BLaER1 treated with 17β-estradiol and CSF1 and Interleukin-3, amounts not matched to agents 10 nM and 100 nM (cell line): ENCODE data around the gene THOC6.

Source experiments
- H3K27ac ChIP-seq, 11 experiments: shearing (Covaris generic); formaldehyde crosslinking; 2 replicates each; pipeline ENCODE4 v1.8.1; 2022
- H3K27me3 ChIP-seq, 11 experiments: shearing (Covaris generic); formaldehyde crosslinking; 2 replicates each; pipeline ENCODE4 v1.8.1; 2022
- H3K36me3 ChIP-seq, 11 experiments: shearing (Covaris generic); formaldehyde crosslinking; 2 replicates each; pipeline ENCODE4 v1.8.1; 2022
- H3K4me1 ChIP-seq, 10 experiments: shearing (Covaris generic); formaldehyde crosslinking; 2 replicates each; pipeline ENCODE4 v1.8.1; 2022
- H3K4me2 ChIP-seq, 11 experiments: shearing (Covaris generic); formaldehyde crosslinking; 2 replicates each; pipeline ENCODE4 v1.8.1; 2022
- H3K4me3 ChIP-seq, 10 experiments: shearing (Covaris generic); formaldehyde crosslinking; 2 replicates each; pipeline ENCODE4 v1.8.1; 2022
- H3K9ac ChIP-seq, 11 experiments: shearing (Covaris generic); formaldehyde crosslinking; 2 replicates each; pipeline ENCODE4 v1.8.1; 2022
- H3K9me3 ChIP-seq, 11 experiments: shearing (Covaris generic); formaldehyde crosslinking; replicated peaks in 1 of 11; 2 replicates each; pipeline ENCODE4 v1.8.1; 2022
- H4K20me1 ChIP-seq, 11 experiments: shearing (Covaris generic); formaldehyde crosslinking; 2 replicates each; pipeline ENCODE4 v1.8.1; 2022
- Cebpa-rat ChIP-seq, 11 experiments: shearing (Covaris generic); IDR thresholded peaks; 2 replicates each; pipeline ENCODE4 v1.8.1; 2022

THOC6 gene

DNA sequence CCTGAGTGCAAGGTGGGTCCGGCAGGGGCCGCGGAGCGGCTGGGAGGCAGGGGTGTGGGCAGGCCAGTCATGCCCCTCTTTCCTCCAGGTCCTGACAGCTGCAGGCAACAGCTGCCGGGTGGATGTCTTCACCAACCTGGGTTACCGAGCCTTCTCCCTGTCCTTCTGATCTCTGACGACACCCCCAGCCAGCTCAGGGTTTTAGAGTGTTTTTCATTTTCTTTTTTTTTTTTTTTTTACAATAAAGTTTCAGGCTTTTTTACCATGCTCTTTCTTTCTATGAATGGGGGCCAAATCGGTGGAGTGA is 3.6 kb downstream of the THOC6 start:
- H3K9ac ChIP-seq: peak overlapping the region in 1 of 11 experiments; percentile 57; a peak in 3 of 22 replicates
- peak overlapping the region in 9 of 11 experiments; percentile 74 to 87 (median 82); a peak in 14 of 22 replicates for H3K4me2 ChIP-seq

DNA sequence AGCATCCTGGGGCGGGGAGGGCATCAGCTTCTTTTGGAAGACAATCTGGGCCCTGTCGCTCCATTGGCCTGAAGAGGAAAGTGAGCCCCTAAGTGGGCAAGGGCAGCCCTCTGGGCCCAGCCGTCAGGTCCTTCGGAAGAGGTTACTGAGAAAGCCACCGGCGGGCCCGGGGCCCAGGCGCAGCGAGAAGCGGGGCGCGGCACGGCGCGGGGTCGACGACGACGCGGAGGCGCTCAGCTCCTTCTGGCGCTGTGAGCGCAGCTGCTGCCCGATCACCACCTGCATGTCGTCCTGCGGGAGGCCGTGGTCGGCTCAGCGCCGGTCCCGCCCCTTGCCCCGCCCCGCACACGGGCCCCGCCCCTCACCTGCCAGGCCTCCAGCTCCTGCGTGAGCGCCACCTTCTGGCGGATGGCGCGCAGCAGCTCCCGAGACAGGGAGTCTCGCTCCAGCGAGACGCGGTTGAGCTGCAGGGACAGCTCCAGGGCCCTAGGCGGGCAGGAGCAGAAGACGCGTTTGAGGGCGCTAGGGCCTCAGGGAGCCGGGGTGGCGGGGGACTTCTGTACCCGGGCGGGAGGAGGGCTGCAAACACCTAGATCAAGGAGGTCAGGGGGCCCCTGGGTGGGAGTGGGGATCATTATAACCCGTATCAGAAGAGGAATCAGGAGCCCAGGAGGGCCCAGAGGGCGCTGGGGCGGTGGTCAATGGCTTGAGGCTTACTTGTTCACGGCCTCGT is 4.3 kb downstream of the THOC6 start:
- Histone ChIP-seq H3K4me1 (peaks cover 35 to 56% (median 49%) of the 10 kb centered on the region in 10 experiments), H3K27ac (no peak overlapping the region; a peak in 1 of 22 replicates), H3K4me2 (peak overlapping the region; percentile 71 to 87 (median 82)), H3K9ac (peak overlapping the region in 4 of 11 experiments; percentile 20 to 57 (median 36); a peak in 4 of 22 replicates), H4K20me1 (peaks cover 0 to 84% (median 74%) of the 10 kb centered on the region in 11 experiments; a peak in 20 of 22 replicates), H3K36me3 (peaks cover 20 to 28% (median 23%) of the 10 kb centered on the region in 11 experiments), H3K4me3 (peak overlapping the region in 5 of 10 experiments; percentile 14 to 29 (median 25); a peak in 4 of 20 replicates), H3K9me3 (no peaks in the 10 kb centered on the region), H3K27me3 (peaks cover 49 to 54% (median 50%) of the 10 kb centered on the region in 11 experiments)
- TF ChIP-seq Cebpa-rat (IDR thresholded peaks at IDR 0.05): no peak

More for the DNA sequence above, 3.6 kb downstream of the THOC6 start:
- Histone ChIP-seq H4K20me1 (peaks cover 0 to 89% (median 81%) of the 10 kb centered on the region in 11 experiments; a peak in 20 of 22 replicates), H3K36me3 (peaks cover 20 to 28% (median 23%) of the 10 kb centered on the region in 11 experiments), H3K4me3 (no peak overlapping the region), H3K4me1 (peaks cover 42 to 63% (median 56%) of the 10 kb centered on the region in 10 experiments), H3K27me3 (peaks cover 42 to 47% (median 43%) of the 10 kb centered on the region in 11 experiments), H3K9me3 (no peaks in the 10 kb centered on the region), H3K27ac (no peak overlapping the region)
- TF ChIP-seq Cebpa-rat (IDR thresholded peaks at IDR 0.05): no peak

DNA sequence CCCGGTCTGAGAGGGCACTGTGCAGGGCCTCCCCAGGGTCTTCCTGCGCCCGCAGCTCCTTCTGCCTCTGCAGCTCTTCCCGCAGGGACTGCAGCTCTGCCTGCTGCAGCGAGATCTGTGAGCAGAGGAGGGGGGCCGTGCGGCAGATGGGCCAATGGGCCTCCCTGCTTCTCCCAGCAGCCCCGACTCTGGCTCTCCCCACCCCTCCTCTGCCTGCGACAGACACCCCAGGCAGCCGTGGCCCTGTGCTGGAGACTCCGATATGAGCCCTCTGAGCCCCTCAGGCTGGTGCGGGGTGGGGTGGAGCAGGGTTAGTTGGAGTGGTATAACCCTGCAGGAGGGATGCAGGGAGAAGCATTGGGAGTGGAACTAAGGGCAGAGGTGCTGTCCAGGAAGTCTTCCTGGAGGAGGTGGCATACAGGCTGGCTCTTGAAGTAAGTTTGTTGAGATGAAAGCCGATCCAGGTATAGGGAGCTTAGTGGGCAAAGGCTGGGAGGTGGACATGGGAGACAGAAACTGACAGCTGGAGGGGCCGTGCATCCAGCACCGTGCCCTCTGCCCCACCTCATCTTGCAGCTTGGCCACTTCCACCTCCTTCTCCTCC is 5.0 kb downstream of the THOC6 start:
- no peak for TF ChIP-seq Cebpa-rat (IDR thresholded peaks at IDR 0.05)
- Histone ChIP-seq H3K27me3 (peaks cover 56 to 61% (median 56%) of the 10 kb centered on the region in 11 experiments), H4K20me1 (peaks cover 0 to 85% (median 70%) of the 10 kb centered on the region in 11 experiments; a peak in 20 of 22 replicates), H3K9ac (no peak overlapping the region), H3K4me2 (peak overlapping the region; percentile 57 to 87 (median 79)), H3K27ac (no peak overlapping the region), H3K4me1 (peaks cover 32 to 50% (median 43%) of the 10 kb centered on the region in 10 experiments), H3K36me3 (peaks cover 20 to 28% (median 23%) of the 10 kb centered on the region in 11 experiments), H3K4me3 (peak overlapping the region in 3 of 10 experiments; percentile 29 to 51 (median 41); a peak in 4 of 20 replicates), H3K9me3 (no peaks in the 10 kb centered on the region)

DNA sequence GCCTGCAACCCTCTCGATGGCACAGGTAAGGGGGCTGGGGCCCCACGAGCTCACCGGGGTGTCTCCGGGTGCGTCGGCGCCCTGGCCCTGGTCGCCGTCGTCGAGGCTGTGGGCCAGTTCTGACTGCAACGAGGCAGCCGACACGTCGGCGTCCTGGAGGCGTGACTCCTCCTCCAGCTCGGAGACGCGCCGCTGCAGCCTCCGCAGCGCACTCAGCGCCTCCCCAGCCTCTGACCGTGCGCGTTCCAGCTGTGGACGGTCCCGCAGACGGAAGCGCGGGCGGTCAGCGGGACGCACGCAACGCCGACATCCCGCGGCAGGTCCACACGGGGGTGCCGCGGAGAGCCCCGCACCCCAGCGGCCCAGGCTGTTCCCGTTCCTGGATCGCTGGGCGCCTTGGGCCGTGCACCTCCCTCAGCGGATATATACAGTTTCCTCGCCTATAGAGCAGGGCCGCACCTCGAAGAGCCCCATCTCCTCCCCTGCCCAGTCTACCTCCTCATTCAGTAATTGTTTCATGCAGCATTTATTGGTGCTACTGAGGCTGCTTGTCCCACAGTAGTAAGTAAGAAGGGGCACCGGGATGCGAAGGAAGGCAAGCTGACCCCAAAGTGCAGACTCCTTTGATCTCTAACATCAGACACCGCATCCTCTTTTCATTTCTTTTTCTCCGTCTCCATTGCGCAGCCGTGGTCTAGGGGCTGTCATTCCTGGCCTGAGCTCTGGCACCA is 5.8 kb downstream of the THOC6 start:
- Histone ChIP-seq H3K4me2 (peak overlapping the region; percentile 57 to 87 (median 76); a peak in 21 of 22 replicates), H3K4me1 (peaks cover 28 to 47% (median 40%) of the 10 kb centered on the region in 10 experiments), H4K20me1 (peaks cover 0 to 85% (median 66%) of the 10 kb centered on the region in 11 experiments; a peak in 20 of 22 replicates), H3K27me3 (peaks cover 64 to 69% (median 65%) of the 10 kb centered on the region in 11 experiments), H3K4me3 (peak overlapping the region in 8 of 10 experiments; percentile 20 to 51 (median 38); a peak in 12 of 20 replicates), H3K9ac (peak overlapping the region in 1 of 11 experiments; percentile 33; a peak in 1 of 22 replicates), H3K36me3 (peaks cover 20 to 28% (median 23%) of the 10 kb centered on the region in 11 experiments), H3K9me3 (no peaks in the 10 kb centered on the region), H3K27ac (no peak overlapping the region)
- no peak for TF ChIP-seq Cebpa-rat (IDR thresholded peaks at IDR 0.05)

DNA sequence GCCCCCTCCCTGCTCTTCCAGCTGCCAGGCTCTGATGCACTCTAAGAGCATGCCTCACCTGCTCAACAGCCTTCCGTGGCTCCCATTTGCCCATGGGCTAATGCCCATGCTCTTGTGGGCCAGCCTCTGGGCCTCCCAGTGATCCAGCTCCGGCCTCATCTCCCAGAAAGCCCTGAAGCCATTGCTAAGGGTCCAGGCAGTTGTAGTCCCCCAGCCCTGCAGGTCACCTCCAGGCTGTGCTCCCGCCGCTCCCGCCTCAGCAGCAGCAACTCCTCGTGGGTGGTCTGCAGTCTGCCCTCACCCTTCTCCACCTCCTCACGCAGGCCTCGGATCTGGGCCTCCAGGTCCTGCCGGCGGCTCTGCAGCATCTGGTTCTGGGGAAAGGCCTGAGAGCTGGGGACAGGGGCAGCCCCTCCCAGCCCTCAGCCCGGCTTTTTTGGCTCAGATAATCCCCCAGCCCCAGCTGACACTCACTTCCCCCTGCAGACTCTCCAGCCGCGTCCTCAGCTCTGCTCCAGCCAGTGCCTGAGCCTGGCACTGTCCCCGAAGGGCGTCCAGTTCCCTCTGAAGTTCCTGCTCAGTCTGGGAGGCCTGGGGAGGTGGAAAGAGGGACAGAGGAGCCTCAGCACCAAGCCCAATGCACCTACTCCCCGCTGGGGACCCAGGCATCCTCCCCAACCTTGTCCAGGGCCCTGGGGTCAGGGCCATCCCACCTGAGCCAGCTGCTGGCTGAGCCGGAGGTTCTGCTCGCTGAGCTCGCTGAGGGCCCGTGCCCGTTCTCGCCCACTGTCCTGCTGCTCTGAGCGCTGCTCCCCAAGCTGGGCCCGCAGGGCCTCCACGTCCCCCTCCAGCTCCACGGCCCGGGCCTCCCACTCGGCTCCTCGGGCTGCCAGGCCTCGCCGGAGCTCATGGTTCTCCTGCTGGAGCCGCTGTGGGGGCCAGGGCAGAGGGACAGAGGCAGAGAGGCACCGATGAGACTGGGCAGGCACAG is 6.7 kb downstream of the THOC6 start:
- Histone ChIP-seq H3K4me3 (peak overlapping the region in 2 of 10 experiments; percentile 29 to 46; a peak in 1 of 20 replicates), H3K36me3 (peaks cover 19 to 24% (median 21%) of the 10 kb centered on the region in 11 experiments), H4K20me1 (peaks cover 0 to 80% (median 59%) of the 10 kb centered on the region in 11 experiments; a peak in 20 of 22 replicates), H3K9ac (no peak overlapping the region), H3K27me3 (peaks cover 73 to 78% (median 73%) of the 10 kb centered on the region in 11 experiments), H3K27ac (no peak overlapping the region), H3K9me3 (no peaks in the 10 kb centered on the region), H3K4me1 (peaks cover 22 to 44% (median 35%) of the 10 kb centered on the region in 10 experiments), H3K4me2 (peak overlapping the region in 7 of 11 experiments; percentile 57 to 87 (median 79); a peak in 7 of 22 replicates)
- no peak for TF ChIP-seq Cebpa-rat (IDR thresholded peaks at IDR 0.05)

DNA sequence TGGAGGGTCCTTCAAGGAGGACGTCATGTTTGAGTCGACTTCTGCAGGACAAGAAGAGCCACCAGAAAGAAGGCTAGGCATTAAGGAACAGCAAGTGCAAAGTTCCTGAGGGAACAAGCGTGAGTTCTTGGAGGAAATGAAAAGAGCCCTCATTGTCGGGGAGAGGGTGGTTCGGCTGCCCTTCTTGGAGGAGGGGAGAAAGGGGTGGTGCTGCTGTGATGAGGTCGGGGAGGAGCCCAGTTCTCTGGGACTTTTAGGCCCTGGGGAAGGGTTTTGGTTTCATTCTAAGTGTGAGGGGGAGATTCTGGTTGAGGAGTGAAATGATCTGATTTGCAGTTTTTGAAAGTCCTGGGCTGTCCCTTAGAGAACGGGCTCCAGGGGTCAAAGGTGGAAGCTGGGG is 8.8 kb downstream of the THOC6 start:
- Histone ChIP-seq H3K4me3 (no peak overlapping the region), H3K27ac (no peak overlapping the region), H3K36me3 (peaks cover 0 to 3% (median 0%) of the 10 kb centered on the region in 11 experiments; a peak in 4 of 22 replicates), H3K9me3 (no peaks in the 10 kb centered on the region), H3K4me1 (peaks cover 26 to 44% (median 37%) of the 10 kb centered on the region in 10 experiments), H3K27me3 (peaks cover 94 to 99% (median 94%) of the 10 kb centered on the region in 11 experiments), H3K9ac (no peak overlapping the region), H4K20me1 (peaks cover 0 to 78% (median 44%) of the 10 kb centered on the region in 11 experiments; a peak in 19 of 22 replicates), H3K4me2 (no peak overlapping the region)
- no peak for TF ChIP-seq Cebpa-rat (IDR thresholded peaks at IDR 0.05)

DNA sequence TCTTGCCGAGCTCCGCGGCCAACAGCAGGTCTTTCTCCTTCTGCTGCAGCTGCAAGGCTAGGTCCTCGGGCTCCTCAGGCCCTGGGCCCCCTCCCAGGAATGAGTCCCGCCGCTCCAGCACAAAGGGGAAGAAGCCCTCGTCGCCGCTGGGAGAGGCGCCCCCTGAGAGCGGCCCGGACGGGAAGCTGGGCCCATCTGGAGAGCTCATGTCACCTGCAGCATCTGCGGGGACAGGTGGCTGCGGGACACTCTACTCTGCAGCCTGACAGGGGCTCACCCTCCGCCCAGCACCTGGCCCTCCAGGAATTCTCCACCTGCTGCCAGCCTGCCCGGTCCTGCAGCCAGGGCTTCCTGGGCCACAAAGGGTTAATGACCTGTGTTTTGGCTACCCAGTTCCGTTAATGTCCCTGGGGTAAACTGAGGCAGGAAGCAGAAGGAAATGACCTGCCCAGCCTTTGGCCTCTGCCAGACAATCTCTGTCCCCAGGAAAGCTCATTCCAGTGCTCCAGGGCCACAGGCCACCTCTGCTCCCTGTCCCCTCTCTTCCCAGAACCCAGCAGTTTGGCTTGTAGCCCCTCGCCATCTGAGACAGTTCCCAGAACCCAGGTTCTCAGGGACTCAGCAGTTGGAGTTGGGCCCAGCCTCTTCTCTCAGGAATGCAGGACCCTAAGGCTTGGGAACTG is 11.6 kb downstream of the THOC6 start:
- Histone ChIP-seq H3K4me3 (peak overlapping the region in 3 of 10 experiments; percentile 9 to 33 (median 13); a peak in 1 of 20 replicates), H4K20me1 (peaks cover 0 to 56% (median 18%) of the 10 kb centered on the region in 11 experiments; a peak in 16 of 22 replicates), H3K36me3 (no peaks in the 10 kb centered on the region), H3K4me2 (peak overlapping the region; percentile 7 to 87 (median 62); a peak in 9 of 22 replicates), H3K27ac (no peak overlapping the region), H3K4me1 (peaks cover 10 to 21% (median 13%) of the 10 kb centered on the region in 10 experiments; a peak in 17 of 20 replicates), H3K9ac (no peak overlapping the region), H3K27me3 (peaks cover 99 to 100% (median 100%) of the 10 kb centered on the region in 11 experiments), H3K9me3 (no peaks in the 10 kb centered on the region)
- no peak for TF ChIP-seq Cebpa-rat (IDR thresholded peaks at IDR 0.05)
